DND-41 (cell line): Measurements from ENCODE around the gene EXT2.

Experiments
- CTCF ChIP-seq: IDR thresholded peaks from 2 replicates; pipeline ENCODE4 v1.5.1; 2012; ENCODE audit warnings: borderline replicate concordance, low read length, moderate library complexity, mild to moderate bottlenecking; ENCODE audit not compliant: poor library complexity, severe bottlenecking; ENCODE audit errors: extremely low read depth
- EZH2 ChIP-seq: IDR thresholded peaks from 3 replicates; pipeline ENCODE4 v1.6.1; 2012; ENCODE audit warnings: borderline replicate concordance, low read depth, mild to moderate bottlenecking, moderate library complexity, low read length, inconsistent platforms; ENCODE audit not compliant: severe bottlenecking

DNA sequence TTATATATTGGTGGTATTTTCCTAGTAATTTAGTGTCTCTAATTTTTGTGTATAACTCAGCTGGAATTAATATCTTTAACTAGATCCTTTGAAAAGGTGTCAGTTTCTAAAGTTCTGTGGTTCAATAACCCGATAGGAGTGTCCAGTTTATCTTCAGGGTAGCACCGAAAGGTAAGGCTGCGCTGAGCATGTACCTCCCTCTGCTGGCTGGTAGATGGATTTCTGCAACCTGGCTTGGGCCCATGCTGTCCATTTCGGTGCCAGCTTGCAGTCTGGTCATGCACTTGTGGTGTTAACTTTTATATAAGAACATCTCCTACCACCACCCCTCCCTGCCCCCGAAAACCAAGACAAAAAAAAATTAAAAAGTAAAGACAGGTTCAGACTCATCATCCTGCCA lies 24.7 kb downstream of the EXT2 start:
- TF ChIP-seq EZH2 (no peak), CTCF (peak; percentile 33)
